Measurements from ENCODE around the gene PAPSS2. TPM values are rescaled to one million over a fixed set of nuclear protein-coding genes. Genes with fewer than 3 reads are reported as not detected.

PAPSS2 gene
- total RNA-seq, 1 experiment from 2014 or later = 14.6 TPM

GRCh38 chr10:87700031-87700796 is 40.5 kb downstream of the PAPSS2 start:
- no TSS peak for BruUV-seq (replicated peaks)
- Histone ChIP-seq H3K79me2 (ENCODE audit: insufficient read depth, low read length) (no peaks in the 10 kb centered on the region), H3K4me3 (replicated peaks in 1 of 2; ENCODE audit: low read depth in 1 of 2, low read length in 2 of 2) (no peak overlapping the region), H3K4me2 (ENCODE audit: low read length) (no peak overlapping the region), H3K4me1 (ENCODE audit: control insufficient read depth in 1 of 2, insufficient read depth in 2 of 2, low read length in 2 of 2) (peaks cover 26 to 35% of the 10 kb centered on the region in 2 experiments), H2AFZ (ENCODE audit: low read depth, low read length, poor library complexity, severe bottlenecking) (no peak overlapping the region), H3K9me3 (ENCODE audit: control insufficient read depth in 1 of 2, insufficient read depth in 1 of 2, low read depth in 1 of 2, low read length in 2 of 2) (no peaks in the 10 kb centered on the region), H3K36me3 (ENCODE audit: control insufficient read depth in 1 of 2, insufficient read depth in 2 of 2, low read length in 2 of 2) (no peaks in the 10 kb centered on the region), H3K27ac (ENCODE audit: low read depth, low read length) (no peak overlapping the region), H3K9me2 (ENCODE audit: insufficient read depth) (no peaks in the 10 kb centered on the region), H4K20me1 (ENCODE audit: insufficient read depth) (no peaks in the 10 kb centered on the region), H3K27me3 (ENCODE audit: insufficient read depth, low read length) (no peaks in the 10 kb centered on the region), H3K9ac (ENCODE audit: low read length) (no peak overlapping the region)
- RAD21 ChIA-PET (ENCODE audit: low non-redundant PET in 1 of 2, low total read pairs in 2 of 2, uncharacterized antibody in 2 of 2, unreplicated experiment in 2 of 2) = no interaction called here
- intact Hi-C loops (cut with micrococcal nuclease) = no loop called here
- DNase-seq (ENCODE audit: low read depth, low spot score) (no peak), ATAC-seq (no peak)
- CTCF ChIA-PET = no interaction called here
- no peak for TF ChIP-seq EZH2phosphoT487 (IDR thresholded peaks at IDR 0.05; ENCODE audit: borderline replicate concordance)
- TF ChIP-seq ELF1 (IDR thresholded peaks at IDR 0.05; ENCODE audit: borderline replicate concordance, low read depth) = no peak
- no peak for TF ChIP-seq SIN3A (IDR thresholded peaks at IDR 0.05; ENCODE audit: low read depth)
- TF ChIP-seq MAX (IDR thresholded peaks at IDR 0.05) = no peak
- no peak for TF ChIP-seq JUND (IDR thresholded peaks at IDR 0.05)
- no peak for TF ChIP-seq ATF3 (IDR thresholded peaks at IDR 0.05)
- TF ChIP-seq SRF (IDR thresholded peaks at IDR 0.05; ENCODE audit: low read depth) = no peak
- POLR2A ChIA-PET = no interaction called here

- Histone ChIP-seq H4K20me1 (ENCODE audit: insufficient read depth) (no peaks in the 10 kb centered on the region), H3K4me3 (replicated peaks in 1 of 2; ENCODE audit: low read depth in 1 of 2, low read length in 2 of 2) (no peak overlapping the region), H3K9me3 (ENCODE audit: control insufficient read depth in 1 of 2, insufficient read depth in 1 of 2, low read depth in 1 of 2, low read length in 2 of 2) (no peaks in the 10 kb centered on the region), H3K36me3 (ENCODE audit: control insufficient read depth in 1 of 2, insufficient read depth in 2 of 2, low read length in 2 of 2) (no peaks in the 10 kb centered on the region), H3K27ac (ENCODE audit: low read depth, low read length) (no peak overlapping the region), H2AFZ (ENCODE audit: low read depth, low read length, poor library complexity, severe bottlenecking) (no peak overlapping the region), H3K27me3 (ENCODE audit: insufficient read depth, low read length) (no peaks in the 10 kb centered on the region), H3K4me1 (ENCODE audit: control insufficient read depth in 1 of 2, insufficient read depth in 2 of 2, low read length in 2 of 2) (peaks cover 25 to 38% of the 10 kb centered on the region in 2 experiments), H3K9ac (ENCODE audit: low read length) (no peak overlapping the region), H3K9me2 (ENCODE audit: insufficient read depth) (no peaks in the 10 kb centered on the region), H3K4me2 (ENCODE audit: low read length) (no peak overlapping the region), H3K79me2 (ENCODE audit: insufficient read depth, low read length) (no peaks in the 10 kb centered on the region)
- no TSS peak for BruUV-seq (replicated peaks)
- ATAC-seq = no peak
- intact Hi-C loops (cut with micrococcal nuclease) = no loop called here
- ChIA-PET POLR2A (no interaction called here), RAD21 (ENCODE audit: low non-redundant PET in 1 of 2, low total read pairs in 2 of 2, uncharacterized antibody in 2 of 2, unreplicated experiment in 2 of 2) (no interaction called here), CTCF (no interaction called here)
- no peak for DNase-seq (ENCODE audit: low read depth, low spot score)
- TF ChIP-seq ATF3 (IDR thresholded peaks at IDR 0.05) = no peak
- TF ChIP-seq FOSL1 (IDR thresholded peaks at IDR 0.05; ENCODE audit: low read depth) = no peak
- TF ChIP-seq YY1 (IDR thresholded peaks at IDR 0.05; ENCODE audit: extremely low read depth, insufficient replicate concordance, low read depth, low read length) = no peak
- no peak for TF ChIP-seq CTCF (IDR thresholded peaks at IDR 0.05 in 2 of 3, conservative IDR thresholded peaks at IDR 0.05 in 1 of 3; ENCODE audit: borderline replicate concordance in 1 of 3, insufficient read depth in 1 of 3, low read depth in 2 of 3, low read length in 2 of 3)
- no peak for TF ChIP-seq MAX (IDR thresholded peaks at IDR 0.05)
- TF ChIP-seq SIN3A (IDR thresholded peaks at IDR 0.05; ENCODE audit: low read depth) = no peak
- TF ChIP-seq RAD21 (IDR thresholded peaks at IDR 0.05; ENCODE audit: low read depth) = no peak
- no peak for TF ChIP-seq EZH2phosphoT487 (IDR thresholded peaks at IDR 0.05; ENCODE audit: borderline replicate concordance)
- TF ChIP-seq TCF7L2 (IDR thresholded peaks at IDR 0.05; ENCODE audit: borderline replicate concordance, extremely low read depth, insufficient read depth, insufficient read length) = no peak
- no peak for TF ChIP-seq POLR2AphosphoS5 (IDR thresholded peaks at IDR 0.05; ENCODE audit: low read depth, low read length)
These were observed 42.7 kb downstream of the PAPSS2 start for GRCh38 chr10:87702260-87702972.
